Measurements from ENCODE around the gene SGTA.

- no peak for TF ChIP-seq POLR2A (IDR thresholded peaks at IDR 0.05)
- TF ChIP-seq CTCF (IDR thresholded peaks at IDR 0.05) = peak in 3 of 6 experiments; percentile 12 to 38 (median 38)
These were observed 43.3 kb downstream of the SGTA start, which contains the start of gene SLC39A3 for GRCh38 chr19:2739602-2740313.

Measured in thyroid gland (tissue), 4 donors.